Activated T-helper 1 cell treated with anti-CD3 and anti-CD28 coated beads, Interleukin-12 subunit alpha, Interleukin-12 subunit beta, Interleukin-2, Interleukin-4 antibody, amounts not matched to agents 30 ng/mL and 10 ng/mL and 1 ng/mL, durations not matched to agents 14 hours and 24 hours and 36 hours (primary cell): ENCODE measurements around the gene RITA1. TPM values are rescaled to one million over a fixed set of nuclear protein-coding genes. Genes with fewer than 3 reads are reported as not detected.

Experiments used
- DNase-seq: peaks from one replicate; pipeline ENCODE4 v3.0.0; 2021; ENCODE audit warnings: low spot score
- H3K27ac Mint-ChIP-seq: one replicate; pipeline ENCODE4 v1.8.0; 2021; ENCODE audit warnings: mild to moderate bottlenecking, mixed read lengths
- H3K27me3 Mint-ChIP-seq: one replicate; pipeline ENCODE4 v1.8.0; 2022; ENCODE audit warnings: mild to moderate bottlenecking, moderate library complexity, mixed read lengths; ENCODE audit not compliant: insufficient read depth
- H3K36me3 Mint-ChIP-seq: one replicate; pipeline ENCODE4 v1.8.0; 2021; ENCODE audit warnings: low read depth, mixed read lengths
- H3K4me1 Mint-ChIP-seq: one replicate; pipeline ENCODE4 v1.8.0; 2021; ENCODE audit warnings: low read depth, mixed read lengths
- H3K4me3 Mint-ChIP-seq: one replicate; pipeline ENCODE4 v1.8.0; 2021; ENCODE audit warnings: mild to moderate bottlenecking, moderate library complexity, mixed read lengths
- H3K9me3 Mint-ChIP-seq: one replicate; pipeline ENCODE4 v1.8.0; 2021; ENCODE audit warnings: mixed read lengths
- intact Hi-C: fragments of 100-400 bp; cut with micrococcal nuclease; formaldehyde crosslinking; loops from one replicate; pipeline ENCODE4 v1.15.1; 2024
- total RNA-seq: library from RNA; stranded (reverse); gene quantifications from 2 replicates; pipeline ENCODE4 v1.2.3, GENCODE V29; 2022

Gene RITA1
- total RNA-seq, 1 donor from 2014 or later = 31.4 TPM

DNA sequence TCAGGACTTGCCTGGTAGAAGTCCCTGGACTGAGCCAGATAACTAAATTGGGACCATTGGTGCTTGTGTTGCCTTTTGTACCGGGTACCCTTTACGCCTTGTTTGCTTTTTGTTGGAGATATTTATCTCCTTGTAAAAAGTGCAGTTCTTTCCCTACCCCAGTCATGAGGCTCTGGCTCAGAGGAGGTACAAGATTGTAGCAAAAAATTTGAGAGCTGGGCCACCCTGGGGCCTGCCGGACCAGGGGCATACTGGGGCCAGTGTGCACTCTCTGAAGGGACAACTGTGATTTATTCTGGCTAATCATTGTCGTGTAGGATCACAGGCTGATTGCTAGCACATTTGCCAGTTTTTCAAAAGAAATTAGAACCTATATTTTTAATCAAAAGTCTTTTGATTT, 49.0 kb downstream of the RITA1 start:
- DNase-seq = no peak
- no peak overlapping the region for H3K27ac Mint-ChIP-seq
- peaks cover 50% of the 10 kb centered on the region for H3K36me3 Mint-ChIP-seq
- H3K27me3 Mint-ChIP-seq = no peaks in the 10 kb centered on the region
- H3K4me1 Mint-ChIP-seq = peaks cover 51% of the 10 kb centered on the region
- no peak overlapping the region for H3K4me3 Mint-ChIP-seq
- intact Hi-C loops = no loop called here
- no peaks in the 10 kb centered on the region for H3K9me3 Mint-ChIP-seq

DNA sequence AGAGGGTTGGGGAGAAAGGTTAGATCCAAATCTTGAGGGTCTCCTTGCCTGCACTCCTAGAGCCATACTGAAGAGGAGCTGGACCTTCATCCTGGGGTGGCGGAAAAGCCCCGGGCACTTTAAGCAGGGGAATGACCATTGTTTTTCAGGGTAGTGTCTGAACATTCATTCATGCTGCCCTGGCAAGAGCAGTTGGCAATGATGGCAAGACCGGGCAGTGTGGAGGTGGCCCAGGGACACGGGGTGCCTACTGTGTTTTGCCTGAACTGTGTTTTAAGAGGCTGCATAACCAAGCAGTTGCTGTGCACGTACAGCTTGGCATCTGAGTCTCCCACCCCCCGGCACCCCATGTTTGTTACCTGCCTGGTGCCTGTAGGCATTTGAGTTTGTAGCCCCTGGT, 50.5 kb downstream of the RITA1 start:
- DNase-seq = no peak
- Mint-ChIP-seq H3K36me3 (peaks cover 47% of the 10 kb centered on the region), H3K27ac (peak overlapping the region; percentile 0), H3K27me3 (no peaks in the 10 kb centered on the region), H3K4me1 (peaks cover 38% of the 10 kb centered on the region), H3K9me3 (no peaks in the 10 kb centered on the region), H3K4me3 (no peak overlapping the region)
- intact Hi-C loops = no loop called here

DNA sequence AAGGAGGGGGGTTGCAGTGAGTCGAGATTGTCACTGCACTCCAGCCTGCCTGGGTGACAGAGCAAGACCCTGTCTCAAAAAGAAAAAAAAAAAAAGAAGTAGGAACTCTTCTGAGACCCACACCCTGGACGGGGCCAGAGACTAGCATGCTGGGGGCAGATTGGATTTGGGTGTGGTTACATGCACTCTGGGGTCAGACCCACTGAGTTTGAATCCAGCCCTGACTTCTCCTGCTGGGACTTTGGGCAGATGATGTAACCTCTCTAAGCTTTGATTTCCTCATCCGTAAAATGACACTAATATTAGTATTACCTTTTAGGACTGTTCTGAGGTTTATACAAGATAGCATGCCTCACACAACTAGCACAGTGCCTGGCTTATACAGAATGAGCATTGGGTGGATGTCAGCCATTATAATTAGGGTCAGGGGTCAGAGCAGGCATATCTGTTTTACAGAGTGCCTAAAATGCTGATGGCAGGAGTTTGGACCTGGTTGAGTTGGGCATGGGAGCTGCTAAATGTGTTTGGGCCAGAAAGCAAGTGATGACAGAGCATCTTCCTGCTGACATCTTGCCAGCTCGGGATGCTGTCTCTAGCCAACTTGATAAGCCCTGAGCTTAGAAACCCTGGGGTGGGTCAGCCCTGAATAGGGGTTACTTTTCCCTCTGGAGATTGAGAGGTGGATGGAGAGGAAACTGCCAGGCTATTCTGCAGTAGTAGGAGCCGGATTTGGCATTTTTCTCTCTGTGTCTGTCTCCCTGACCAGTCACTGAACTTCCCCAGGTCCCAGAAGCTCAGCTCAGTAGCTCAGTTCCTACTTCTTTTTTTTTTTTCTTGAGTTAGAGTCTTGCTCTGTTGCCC, 51.2 kb downstream of the RITA1 start:
- intact Hi-C loops = no loop called here
- no peak overlapping the region for H3K4me3 Mint-ChIP-seq
- no peaks in the 10 kb centered on the region for H3K27me3 Mint-ChIP-seq
- DNase-seq = no peak
- H3K27ac Mint-ChIP-seq = peak overlapping the region; percentile 44
- H3K36me3 Mint-ChIP-seq = peaks cover 41% of the 10 kb centered on the region
- no peaks in the 10 kb centered on the region for H3K9me3 Mint-ChIP-seq
- peaks cover 33% of the 10 kb centered on the region for H3K4me1 Mint-ChIP-seq

DNA sequence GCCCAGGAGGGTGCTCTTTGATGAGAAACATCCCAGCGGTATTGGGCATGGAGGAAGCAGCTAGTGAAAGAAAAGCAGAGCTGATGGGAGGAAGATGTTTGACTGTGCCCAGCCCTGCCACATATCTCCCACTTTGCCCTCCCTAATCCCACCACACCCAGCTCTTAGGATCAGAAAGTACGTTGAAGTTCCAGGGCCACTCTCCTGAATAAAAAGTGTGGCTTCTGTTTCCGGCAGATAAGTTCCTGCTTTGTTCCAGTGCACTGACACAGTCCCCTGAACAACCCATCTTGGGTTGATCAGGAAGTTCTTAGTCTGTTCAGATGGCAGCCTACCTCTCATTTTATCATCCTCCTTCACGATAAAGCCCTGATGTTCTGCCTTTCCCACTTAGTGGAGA, 52.2 kb downstream of the RITA1 start:
- peaks cover 41% of the 10 kb centered on the region for H3K36me3 Mint-ChIP-seq
- H3K9me3 Mint-ChIP-seq = no peaks in the 10 kb centered on the region
- intact Hi-C loops = no loop called here
- H3K4me1 Mint-ChIP-seq = peaks cover 28% of the 10 kb centered on the region
- H3K27ac Mint-ChIP-seq = no peak overlapping the region
- DNase-seq = no peak
- H3K27me3 Mint-ChIP-seq = no peaks in the 10 kb centered on the region
- H3K4me3 Mint-ChIP-seq = no peak overlapping the region

DNA sequence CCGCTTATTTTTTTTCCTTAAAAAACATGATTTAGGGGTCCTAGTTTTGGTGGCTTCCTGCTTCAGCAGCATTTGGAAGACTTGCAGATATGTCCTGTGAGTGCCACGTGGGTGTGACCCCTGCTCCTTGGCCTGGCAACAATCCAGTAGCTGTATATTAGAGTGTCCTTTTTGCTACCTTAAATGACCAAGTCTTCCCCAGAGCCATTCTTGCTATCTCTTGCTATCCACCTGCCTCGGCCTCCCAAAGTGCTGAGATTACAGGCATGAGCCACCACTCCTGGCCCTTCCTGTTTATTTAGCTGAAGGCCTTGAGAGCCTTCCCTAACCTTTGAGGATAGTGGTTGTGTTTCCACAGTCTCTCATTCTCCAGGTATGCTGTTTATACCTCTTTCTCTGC, 52.8 kb downstream of the RITA1 start:
- H3K4me1 Mint-ChIP-seq = peaks cover 23% of the 10 kb centered on the region
- H3K36me3 Mint-ChIP-seq = peaks cover 37% of the 10 kb centered on the region
- H3K27me3 Mint-ChIP-seq = no peaks in the 10 kb centered on the region
- H3K4me3 Mint-ChIP-seq = no peak overlapping the region
- DNase-seq = no peak
- intact Hi-C loops = no loop called here
- H3K27ac Mint-ChIP-seq = no peak overlapping the region
- no peaks in the 10 kb centered on the region for H3K9me3 Mint-ChIP-seq

DNA sequence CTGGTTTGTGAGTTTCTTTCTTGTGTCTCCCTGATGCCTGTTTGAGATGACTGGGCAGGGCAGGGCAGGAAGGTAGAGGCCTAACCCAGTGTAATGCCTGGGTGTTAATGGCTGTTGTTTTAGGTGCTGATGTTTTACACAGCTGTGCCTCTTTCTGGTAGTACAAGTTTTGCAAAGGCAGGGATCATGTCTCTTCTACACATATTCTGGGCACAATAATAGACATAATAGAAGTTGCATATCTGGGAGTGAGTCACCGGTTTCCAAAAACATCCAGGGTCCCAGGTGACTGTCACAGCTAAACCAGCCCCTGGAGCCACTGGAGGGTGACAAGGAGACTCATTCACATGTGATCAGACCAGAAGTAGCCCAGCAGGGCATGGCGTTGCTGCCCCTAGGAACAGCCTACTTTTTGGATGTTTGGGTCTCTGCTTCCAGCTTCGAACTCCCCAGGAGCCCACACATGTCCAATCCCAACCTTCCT, 53.8 kb downstream of the RITA1 start:
- intact Hi-C loops = no loop called here
- no peaks in the 10 kb centered on the region for H3K27me3 Mint-ChIP-seq
- no peak overlapping the region for H3K4me3 Mint-ChIP-seq
- H3K4me1 Mint-ChIP-seq = peaks cover 25% of the 10 kb centered on the region
- no peak overlapping the region for H3K27ac Mint-ChIP-seq
- no peak for DNase-seq
- no peaks in the 10 kb centered on the region for H3K9me3 Mint-ChIP-seq
- H3K36me3 Mint-ChIP-seq = peaks cover 35% of the 10 kb centered on the region

DNA sequence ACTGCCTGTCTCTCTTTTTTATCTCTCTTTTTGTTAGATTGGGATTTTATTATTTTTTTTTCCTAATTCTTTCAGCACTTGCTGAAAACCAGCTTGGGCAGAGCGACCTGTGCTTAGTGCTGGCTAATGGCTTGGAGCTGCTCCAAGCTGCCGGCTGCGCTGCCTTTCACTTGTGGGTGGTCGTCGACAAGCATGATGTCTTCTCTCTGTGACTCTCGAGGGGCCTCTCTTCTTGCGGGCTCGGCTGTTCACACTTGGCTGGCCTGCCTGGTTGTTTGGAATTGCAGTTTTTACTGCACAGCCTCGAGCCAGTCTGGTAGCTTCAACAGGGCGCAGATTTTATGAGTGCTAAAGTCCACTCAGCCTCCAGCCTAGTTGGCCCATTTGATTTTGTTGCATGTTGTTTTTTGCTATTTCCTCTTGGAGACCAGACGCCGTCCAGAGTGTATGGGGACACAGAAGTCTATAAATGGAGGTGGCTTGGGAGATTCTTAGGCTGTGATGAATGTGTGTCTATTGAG, 54.4 kb downstream of the RITA1 start:
- Mint-ChIP-seq H3K27ac (no peak overlapping the region), H3K4me1 (peaks cover 28% of the 10 kb centered on the region), H3K36me3 (peaks cover 37% of the 10 kb centered on the region), H3K27me3 (no peaks in the 10 kb centered on the region), H3K4me3 (no peak overlapping the region), H3K9me3 (no peaks in the 10 kb centered on the region)
- no peak for DNase-seq
- intact Hi-C loops = no loop called here

DNA sequence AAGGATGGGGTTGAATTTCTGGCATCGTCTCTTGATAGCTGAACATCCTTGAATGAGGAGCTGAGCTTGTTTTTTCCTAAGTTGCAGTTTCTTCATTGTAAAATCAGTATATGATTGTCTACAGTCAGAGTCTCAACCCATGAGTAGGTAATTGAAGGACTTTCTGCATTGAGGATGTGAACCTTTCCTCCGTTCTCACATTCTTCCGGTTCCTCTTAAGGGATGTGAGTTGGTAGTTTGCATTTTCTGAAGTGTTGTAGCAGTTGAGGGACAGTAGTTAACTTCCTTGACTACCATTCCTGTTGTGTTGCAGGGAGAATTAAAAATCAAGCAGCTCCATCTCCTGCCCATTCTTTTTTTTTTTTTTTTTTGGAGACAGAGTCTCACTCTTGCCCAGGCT, 54.9 kb downstream of the RITA1 start:
- H3K27me3 Mint-ChIP-seq = no peaks in the 10 kb centered on the region
- H3K27ac Mint-ChIP-seq = no peak overlapping the region
- no peaks in the 10 kb centered on the region for H3K9me3 Mint-ChIP-seq
- peaks cover 28% of the 10 kb centered on the region for H3K4me1 Mint-ChIP-seq
- H3K36me3 Mint-ChIP-seq = peaks cover 36% of the 10 kb centered on the region
- no peak overlapping the region for H3K4me3 Mint-ChIP-seq
- no peak for DNase-seq
- intact Hi-C loops = no loop called here

DNA sequence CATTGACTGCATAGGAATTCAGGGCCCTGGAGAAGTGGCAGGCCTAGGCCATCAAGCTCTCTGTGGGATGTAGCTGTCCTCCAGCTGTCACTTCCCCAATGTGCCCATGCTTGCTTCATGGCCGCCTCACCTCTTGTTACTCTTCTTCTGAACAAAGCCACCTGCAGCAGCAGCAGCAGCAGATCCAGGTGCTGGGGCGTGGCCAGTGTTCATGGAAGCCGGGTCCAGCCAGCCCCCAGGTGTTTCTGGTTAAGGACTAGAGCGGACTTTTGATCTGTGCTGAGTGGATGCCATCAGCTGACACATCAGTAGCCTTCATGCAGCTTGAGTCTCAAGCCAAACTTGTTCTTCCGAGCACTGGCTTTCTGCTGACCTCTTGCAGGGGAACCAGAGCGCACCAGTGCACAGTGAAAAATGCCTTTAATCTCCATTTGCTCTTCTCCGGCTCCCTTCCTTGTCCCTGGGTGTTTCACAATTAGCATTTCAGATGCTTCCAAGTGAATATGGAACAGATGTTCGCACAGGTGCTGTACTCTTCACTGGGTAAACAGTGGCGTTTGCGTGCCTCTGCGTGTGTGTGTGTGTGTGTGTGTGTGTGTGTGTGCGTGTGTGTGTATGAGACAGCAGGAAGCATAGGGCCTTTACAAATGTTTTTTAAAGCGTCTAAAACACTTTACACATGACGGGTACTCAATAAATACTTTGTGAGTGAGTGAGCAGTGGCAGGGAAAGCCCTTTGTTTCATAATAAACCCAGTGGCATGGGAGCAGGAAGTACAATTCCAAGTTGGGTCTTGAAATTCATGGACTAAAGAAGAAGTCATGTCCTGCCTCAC, 55.9 kb downstream of the RITA1 start:
- no peak overlapping the region for H3K27ac Mint-ChIP-seq
- intact Hi-C loops = no loop called here
- no peak for DNase-seq
- no peaks in the 10 kb centered on the region for H3K9me3 Mint-ChIP-seq
- H3K27me3 Mint-ChIP-seq = no peaks in the 10 kb centered on the region
- no peak overlapping the region for H3K4me3 Mint-ChIP-seq
- H3K4me1 Mint-ChIP-seq = peaks cover 23% of the 10 kb centered on the region
- peaks cover 36% of the 10 kb centered on the region for H3K36me3 Mint-ChIP-seq

Other genes with a start within 250 kb of the RITA1 start
- 50.1 and 54.2 TPM in 2 replicates for gene OAS3, start 247.2 kb upstream of the RITA1 start, total RNA-seq
- gene OAS2, start 207.2 kb upstream of the RITA1 start, total RNA-seq = 113 and 119 TPM in 2 replicates
- gene DTX1, start 129.0 kb upstream of the RITA1 start, total RNA-seq = 0.29 TPM in 2 replicates
- gene RASAL1, start 50.0 kb upstream of the RITA1 start, total RNA-seq = 0.10 and 0.34 TPM in 2 replicates
- 0.16 and 0.17 TPM in 2 replicates for gene CFAP73, start 36.0 kb upstream of the RITA1 start, total RNA-seq
- gene DDX54, start 243 bp upstream of the RITA1 start, total RNA-seq = 121 and 133 TPM in 2 replicates
- 31.4 and 35.4 TPM in 2 replicates for gene TPCN1, start 35.7 kb downstream of the RITA1 start, total RNA-seq
- gene SLC8B1, start 149.4 kb downstream of the RITA1 start, total RNA-seq = 21.2 TPM in 2 replicates
- 15.3 and 16.3 TPM in 2 replicates for gene PLBD2, start 172.9 kb downstream of the RITA1 start, total RNA-seq
- gene SDS, start 218.2 kb downstream of the RITA1 start, total RNA-seq = not detected in 2 replicates
- gene SDSL, start 236.7 kb downstream of the RITA1 start, total RNA-seq = 0.52 and 0.54 TPM in 2 replicates